H1 (cell line): ENCODE results near the gene OCRL. TPM values are rescaled to one million over a fixed set of nuclear protein-coding genes. Genes with fewer than 3 reads are reported as not detected.

ENCODE experiments used
- CHD1 ChIP-seq: IDR thresholded peaks from 2 replicates; pipeline ENCODE4 v1.6.1; 2012; ENCODE audit warnings: low read depth, low read length, improper control_type of control experiment
- CHD7 ChIP-seq: fragments of 300-600 bp; sonication (generic); IDR thresholded peaks from 2 replicates; pipeline ENCODE4 v1.7.1; 2012; ENCODE audit warnings: low read length, moderate library complexity, mild to moderate bottlenecking, inconsistent platforms; ENCODE audit not compliant: insufficient replicate concordance
- CTBP2 ChIP-seq: IDR thresholded peaks from 2 replicates; pipeline ENCODE4 v1.7.0; 2011; ENCODE audit warnings: borderline replicate concordance, mild to moderate bottlenecking, moderate library complexity, mixed read lengths, low read length; ENCODE audit not compliant: insufficient read depth, insufficient read length
- EGR1 ChIP-seq: IDR thresholded peaks from 2 replicates; pipeline ENCODE4 v1.6.1; 2011; ENCODE audit warnings: low read depth, low read length, borderline replicate concordance
- FOSL1 ChIP-seq: IDR thresholded peaks from 2 replicates; pipeline ENCODE4 v1.6.1; 2011; ENCODE audit warnings: mild to moderate bottlenecking, low read depth, low read length, moderate library complexity; ENCODE audit not compliant: insufficient read depth
- GTF2F1 ChIP-seq: IDR thresholded peaks from 2 replicates; pipeline ENCODE4 v1.6.1; 2012; ENCODE audit warnings: low read depth, low read length, improper control_type of control experiment, borderline replicate concordance
- MAFK ChIP-seq: IDR thresholded peaks from 2 replicates; pipeline ENCODE4 v1.6.1; 2012; ENCODE audit warnings: low read depth, mild to moderate bottlenecking, improper control_type of control experiment, low read length
- SAP30 ChIP-seq: fragments of 300-600 bp; sonication (generic); IDR thresholded peaks from 2 replicates; pipeline ENCODE4 v1.7.1; 2012; ENCODE audit warnings: low read length, moderate library complexity, mild to moderate bottlenecking, inconsistent platforms; ENCODE audit not compliant: insufficient read depth, insufficient replicate concordance
- SP1 ChIP-seq: IDR thresholded peaks from 2 replicates; pipeline ENCODE4 v1.6.1; 2011; ENCODE audit warnings: low read depth, low read length
- SP2 ChIP-seq: IDR thresholded peaks from 2 replicates; pipeline ENCODE4 v1.6.1; 2012; ENCODE audit warnings: mild to moderate bottlenecking, low read length, inconsistent platforms
- TAF7 ChIP-seq: optimal IDR thresholded peaks from 2 replicates; pipeline ENCODE3; 2011; ENCODE audit warnings: low read depth, mild to moderate bottlenecking, inconsistent platforms, low read length, moderate library complexity, borderline replicate concordance
- YY1 ChIP-seq: IDR thresholded peaks from 2 replicates; pipeline ENCODE4 v1.6.1; 2011; ENCODE audit warnings: low read depth, mild to moderate bottlenecking, low read length
- ZNF274 ChIP-seq: IDR thresholded peaks from 2 replicates; pipeline ENCODE4 v1.7.0; 2012; ENCODE audit warnings: low read length, borderline replicate concordance; ENCODE audit errors: extremely low read depth
- polyA plus RNA-seq, 7 experiments: library from polyadenylated mRNA; depleted of rRNA in 3 of 7; stranded (reverse) in 5 of 7; unstranded in 2 of 7; fragments of >200 nt in 5 of 7; fragments of 200-250 nt in 2 of 7; gene quantifications; 1 replicate in 5 of 7; 2 replicates in 1 of 7; 4 replicates in 1 of 7; pipeline versions ENCODE4 v1.2.1 to v1.2.3, GENCODE V29; 2011 to 2013; ENCODE audit warnings: missing spikeins in 2 of 7, mixed read lengths in 2 of 7
- total RNA-seq: library from RNA; stranded (reverse); fragmentation: NEBNext Ultra II Directional; extraction: Animal tissue kit (Norgen Biotek cat#: 25700); gene quantifications from 2 replicates; pipeline ENCODE4 v1.2.1, GENCODE V29; 2021

OCRL gene
- total and polyA plus RNA-seq, 2 of the 8 experiments (the other 6 are each of a cell fraction or from before 2014, with no cell fraction given) = 12.7 to 15.1 TPM

GRCh38 chrX:129596077-129596476, 56.0 kb downstream of the OCRL start (continued):
- no peak for TF ChIP-seq CHD7
- no peak for TF ChIP-seq SP2
- TF ChIP-seq SP1 = no peak
- TF ChIP-seq TAF7 = no peak
- no peak for TF ChIP-seq MAFK
- no peak for TF ChIP-seq YY1
- no peak for TF ChIP-seq CTBP2
- TF ChIP-seq CHD1 = no peak
- TF ChIP-seq SAP30 = no peak
- TF ChIP-seq FOSL1 = no peak
- no peak for TF ChIP-seq ZNF274
- no peak for TF ChIP-seq GTF2F1
- TF ChIP-seq EGR1 = no peak
